ENCODE results near the gene TTC7B.

TTC7B gene

DNA sequence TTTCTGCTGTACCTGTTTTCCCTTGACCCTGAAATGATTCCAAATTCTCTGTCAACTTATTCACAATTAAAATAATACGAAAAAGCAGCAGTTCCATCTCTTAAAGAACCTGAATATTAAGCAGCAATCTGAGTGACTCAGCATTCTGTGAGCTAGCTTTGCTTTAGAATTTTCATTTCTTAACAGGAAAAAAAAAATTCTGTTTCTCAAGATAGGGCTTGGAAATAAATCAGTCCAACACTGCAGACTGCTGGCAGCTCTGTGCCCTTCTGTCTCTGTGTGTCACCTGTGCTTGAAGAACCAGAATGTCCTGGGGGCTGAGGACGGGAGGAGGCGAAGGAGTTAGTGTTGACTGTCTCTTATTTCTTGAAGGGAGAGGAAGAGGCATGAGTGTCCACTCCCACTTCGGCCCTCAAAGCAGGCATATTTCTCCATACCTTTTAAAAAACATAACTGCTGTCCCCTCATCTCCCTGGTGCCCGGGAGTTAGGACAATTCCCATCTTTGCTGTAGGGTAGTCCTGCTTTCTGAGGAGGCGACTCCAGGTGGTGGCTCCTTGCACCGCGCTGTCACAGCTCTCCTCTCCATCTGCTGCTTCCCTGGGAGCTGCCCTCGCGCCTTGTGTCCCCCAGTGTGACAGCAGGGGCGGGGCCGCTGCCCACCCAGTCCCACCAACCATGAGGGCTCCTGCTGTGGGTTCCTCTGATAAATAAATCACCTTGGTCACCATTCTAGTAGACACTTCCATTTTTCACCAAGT lies 216.3 kb downstream of the TTC7B start:
- TF ChIP-seq, protein P1, sequence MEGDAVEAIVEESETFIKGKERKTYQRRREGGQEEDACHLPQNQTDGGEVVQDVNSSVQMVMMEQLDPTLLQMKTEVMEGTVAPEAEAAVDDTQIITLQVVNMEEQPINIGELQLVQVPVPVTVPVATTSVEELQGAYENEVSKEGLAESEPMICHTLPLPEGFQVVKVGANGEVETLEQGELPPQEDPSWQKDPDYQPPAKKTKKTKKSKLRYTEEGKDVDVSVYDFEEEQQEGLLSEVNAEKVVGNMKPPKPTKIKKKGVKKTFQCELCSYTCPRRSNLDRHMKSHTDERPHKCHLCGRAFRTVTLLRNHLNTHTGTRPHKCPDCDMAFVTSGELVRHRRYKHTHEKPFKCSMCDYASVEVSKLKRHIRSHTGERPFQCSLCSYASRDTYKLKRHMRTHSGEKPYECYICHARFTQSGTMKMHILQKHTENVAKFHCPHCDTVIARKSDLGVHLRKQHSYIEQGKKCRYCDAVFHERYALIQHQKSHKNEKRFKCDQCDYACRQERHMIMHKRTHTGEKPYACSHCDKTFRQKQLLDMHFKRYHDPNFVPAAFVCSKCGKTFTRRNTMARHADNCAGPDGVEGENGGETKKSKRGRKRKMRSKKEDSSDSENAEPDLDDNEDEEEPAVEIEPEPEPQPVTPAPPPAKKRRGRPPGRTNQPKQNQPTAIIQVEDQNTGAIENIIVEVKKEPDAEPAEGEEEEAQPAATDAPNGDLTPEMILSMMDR (IDR thresholded peaks at IDR 0.05; ENCODE audit: low read depth, low read length), result peak; percentile 5
- peak; percentile 34 to 59 for DNase-seq (ENCODE audit: low read depth in 2 of 2)
- H3K4me3 ChIP-seq (replicated peaks in 1 of 2; ENCODE audit: low read depth in 2 of 2, low read length in 2 of 2), result no peak overlapping the region

DNA sequence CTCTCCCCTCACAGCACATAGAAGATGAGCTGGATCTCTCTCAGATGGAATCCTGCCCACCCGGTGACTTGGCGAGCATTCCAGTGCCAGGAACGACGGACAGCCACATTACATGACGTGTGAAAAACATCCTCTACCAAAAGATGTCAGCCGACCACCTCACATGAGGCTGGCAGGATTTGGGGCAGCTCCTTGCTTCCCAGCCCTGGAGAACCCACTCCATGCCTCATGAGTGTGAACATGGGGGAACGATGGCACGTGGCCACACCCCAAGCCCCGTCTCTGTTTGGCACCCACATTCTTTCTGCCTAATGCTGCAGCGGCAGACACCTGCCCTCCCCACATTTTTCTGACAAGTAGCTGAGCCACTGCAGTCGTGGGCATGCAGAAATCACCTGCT lies 216.9 kb downstream of the TTC7B start:
- no peak for DNase-seq (ENCODE audit: low read depth in 2 of 2)
- TF ChIP-seq, protein P1 (IDR thresholded peaks at IDR 0.05; ENCODE audit: low read depth, low read length), result no peak
- no peak overlapping the region for H3K4me3 ChIP-seq (replicated peaks in 1 of 2; ENCODE audit: low read depth in 2 of 2, low read length in 2 of 2)

DNA sequence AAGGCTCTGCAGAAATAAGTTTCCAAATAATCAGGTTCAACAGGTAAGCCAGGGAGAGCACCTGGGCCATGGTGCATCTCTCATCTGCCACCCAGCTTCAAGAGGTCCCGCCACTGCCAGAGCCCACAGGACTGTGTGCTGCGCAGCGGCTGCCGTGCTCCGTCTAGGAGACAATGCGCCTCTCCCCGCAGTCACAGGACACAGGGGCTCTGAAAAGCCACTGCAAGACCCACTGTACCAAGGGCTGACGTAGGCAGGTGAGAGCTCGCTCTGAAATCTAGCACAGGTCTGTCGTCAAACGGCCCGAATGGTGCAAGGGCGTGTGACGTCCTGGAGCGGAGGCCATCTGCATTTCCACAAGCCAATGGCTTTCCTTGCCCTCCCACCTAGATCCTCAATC lies 218.3 kb downstream of the TTC7B start:
- no peak for DNase-seq (ENCODE audit: low read depth in 2 of 2)
- no peak overlapping the region for H3K4me3 ChIP-seq (replicated peaks in 1 of 2; ENCODE audit: low read depth in 2 of 2, low read length in 2 of 2)
- TF ChIP-seq, protein P1 (IDR thresholded peaks at IDR 0.05; ENCODE audit: low read depth, low read length), result no peak

DNA sequence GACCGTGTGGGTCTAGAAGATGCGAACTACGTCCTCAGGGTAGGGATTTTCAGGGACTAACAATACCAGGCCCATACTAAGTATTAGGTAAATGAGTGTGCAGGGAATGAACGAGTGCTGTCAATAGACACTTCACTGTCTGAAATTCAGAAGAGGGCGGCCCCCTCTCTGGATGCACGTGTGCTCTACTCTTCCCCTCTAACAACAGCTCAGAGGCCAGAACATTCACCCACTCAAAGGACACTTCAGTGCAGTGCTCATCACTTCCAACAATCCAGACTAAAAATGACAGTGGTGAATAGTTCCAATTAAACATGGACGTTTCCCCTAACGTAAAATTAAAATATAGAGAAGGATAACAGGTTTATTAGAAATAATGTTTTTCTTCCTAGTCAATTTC lies 219.5 kb downstream of the TTC7B start:
- no peak overlapping the region for H3K4me3 ChIP-seq (replicated peaks in 1 of 2; ENCODE audit: low read depth in 2 of 2, low read length in 2 of 2)
- TF ChIP-seq, protein P1 (IDR thresholded peaks at IDR 0.05; ENCODE audit: low read depth, low read length), result no peak
- no peak for DNase-seq (ENCODE audit: low read depth in 2 of 2)

DNA sequence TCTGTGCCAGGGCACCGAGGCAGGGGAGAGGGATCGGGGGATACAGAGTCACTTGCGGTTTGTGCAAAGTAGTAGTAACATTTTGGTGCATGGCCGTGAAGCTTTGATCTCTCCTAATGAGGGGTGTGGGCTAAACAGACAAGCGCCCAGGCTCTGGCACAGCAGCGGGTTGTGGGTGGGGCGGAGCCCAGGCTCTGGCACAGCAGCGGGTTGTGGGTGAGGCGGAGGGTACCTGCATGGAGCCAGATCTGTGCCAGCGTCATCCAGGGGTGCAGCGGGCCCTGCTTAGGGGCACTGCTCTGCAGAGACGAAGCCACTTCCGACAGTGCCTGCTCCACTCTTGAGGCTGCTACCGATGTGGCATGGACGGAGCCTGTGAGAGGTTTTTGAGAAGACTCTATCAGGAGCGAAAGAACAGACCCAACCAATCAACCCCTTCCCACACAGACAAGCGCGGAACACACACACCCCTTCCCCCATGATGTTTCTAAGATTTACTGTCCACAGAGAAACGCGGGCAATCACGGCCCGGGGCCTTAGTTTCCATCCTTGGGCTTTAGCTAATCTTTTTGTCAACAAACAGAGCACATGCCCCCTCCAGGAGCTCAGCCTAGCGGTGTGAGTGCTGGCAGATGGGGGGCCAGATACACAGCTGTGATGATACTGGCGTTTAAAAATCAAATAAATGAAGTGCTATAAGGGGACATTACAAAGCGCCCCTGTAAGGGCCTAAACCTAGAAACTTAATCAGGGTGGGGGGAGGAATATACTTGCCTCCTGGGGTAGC lies 222.8 kb downstream of the TTC7B start:
- TF ChIP-seq, protein P1 (IDR thresholded peaks at IDR 0.05; ENCODE audit: low read depth, low read length), result no peak
- no peak for DNase-seq (ENCODE audit: low read depth in 2 of 2)
- no peak overlapping the region for H3K4me3 ChIP-seq (replicated peaks in 1 of 2; ENCODE audit: low read depth in 2 of 2, low read length in 2 of 2)

DNA sequence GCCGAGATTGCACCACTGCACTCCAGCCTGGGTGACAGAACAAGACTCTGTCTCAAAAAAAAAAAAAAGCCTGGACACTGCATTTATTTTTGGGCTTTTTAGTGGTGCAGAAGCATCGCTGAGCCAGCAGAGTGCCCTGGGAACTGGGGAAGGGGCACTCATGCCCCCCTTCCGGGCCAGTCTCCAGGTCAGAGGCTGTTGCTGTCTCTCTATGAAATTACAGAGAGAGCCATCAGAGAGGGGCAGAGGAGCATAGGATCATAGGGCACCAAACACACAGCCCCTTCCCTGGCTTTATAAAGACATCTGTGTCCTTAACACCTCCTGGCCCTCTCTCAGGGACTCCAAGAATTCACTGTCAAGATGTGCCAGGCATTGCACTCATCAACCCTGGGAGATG lies 223.6 kb downstream of the TTC7B start:
- no peak for DNase-seq (ENCODE audit: low read depth in 2 of 2)
- no peak overlapping the region for H3K4me3 ChIP-seq (replicated peaks in 1 of 2; ENCODE audit: low read depth in 2 of 2, low read length in 2 of 2)
- TF ChIP-seq, protein P1 (IDR thresholded peaks at IDR 0.05; ENCODE audit: low read depth, low read length), result no peak
